ENCODE results near the gene DUSP22. TPM values are rescaled to one million over a fixed set of nuclear protein-coding genes. Genes with fewer than 3 reads are reported as not detected.

DUSP22 gene
- total RNA-seq, 1 experiment from 2014 or later = 25.0 TPM

GRCh38 chr6:315921-316752, 23.9 kb downstream of the DUSP22 start:
- WGBS (ENCODE audit: extremely low coverage, insufficient read length, low lambda C conversion rate) = no CpG with 5 or more reads among the region's 10 CpGs
- H3K9me3 Mint-ChIP-seq = peaks cover 65 to 73% of the 10 kb centered on the region in 2 experiments
- H3K4me1 Mint-ChIP-seq = peaks cover 13 to 16% of the 10 kb centered on the region in 2 experiments
- H3K23ac ChIP-seq (ENCODE audit: insufficient read length, low read depth, low read length) = no peak overlapping the region
- no peak overlapping the region for H2BK12ac ChIP-seq (ENCODE audit: insufficient read length, low read depth, low read length)
- H2AK5ac ChIP-seq (ENCODE audit: insufficient read length, low read length) = no peak overlapping the region
- H3K27ac ChIP-seq (ENCODE audit: insufficient read length, low read depth, low read length) = no peak overlapping the region
- no peaks in the 10 kb centered on the region for H3K79me1 ChIP-seq (ENCODE audit: insufficient read depth, low read depth, low read length, poor library complexity, severe bottlenecking)
- no peak overlapping the region for H3K27ac Mint-ChIP-seq
- H2BK15ac ChIP-seq (ENCODE audit: low read depth, low read length) = no peak overlapping the region
- no peak overlapping the region for H3K18ac ChIP-seq (ENCODE audit: insufficient read length, low read depth, low read length)
- H2BK5ac ChIP-seq (ENCODE audit: insufficient read length, low read length) = no peak overlapping the region
- H3K27me3 Mint-ChIP-seq (ENCODE audit: low read depth) = no peaks in the 10 kb centered on the region
- no peak overlapping the region for H3T11ph ChIP-seq (ENCODE audit: low read length)
- no peak for DNase-seq
- TF ChIP-seq CTCF (conservative IDR thresholded peaks at IDR 0.05) = no peak
- H3K79me2 ChIP-seq (ENCODE audit: insufficient read depth, low read length) = no peaks in the 10 kb centered on the region
- H4K91ac ChIP-seq (ENCODE audit: insufficient read length, low read depth, low read length) = no peak overlapping the region
- H3K4me1 ChIP-seq (ENCODE audit: insufficient read depth, low read length) = no peaks in the 10 kb centered on the region
- H2AFZ ChIP-seq (ENCODE audit: low read length) = no peak overlapping the region
- no peak overlapping the region for H4K5ac ChIP-seq (ENCODE audit: insufficient read length, low read depth, low read length)
- H3K23me2 ChIP-seq (ENCODE audit: insufficient read length, low read depth, low read length, poor library complexity, severe bottlenecking) = no peaks in the 10 kb centered on the region
- no peak overlapping the region for H4K8ac ChIP-seq (replicated peaks; ENCODE audit: insufficient read length, low read depth, low read length)
- peaks cover 76% of the 10 kb centered on the region for H3K9me3 ChIP-seq (ENCODE audit: control insufficient read depth, low read depth, low read length)
- no peaks in the 10 kb centered on the region for H4K20me1 ChIP-seq (ENCODE audit: control insufficient read depth, insufficient read depth, insufficient read length)
- H3K4me2 ChIP-seq (ENCODE audit: insufficient read depth, insufficient read length, low read length) = no peak overlapping the region
- H2BK20ac ChIP-seq (ENCODE audit: low read depth, low read length, poor library complexity, severe bottlenecking) = no peak overlapping the region
- H3K56ac ChIP-seq (ENCODE audit: insufficient read length, low read depth, low read length) = no peak overlapping the region
- H3K14ac ChIP-seq (ENCODE audit: insufficient read depth, low read length) = no peak overlapping the region
- H2BK120ac ChIP-seq (ENCODE audit: low read depth, low read length, poor library complexity, severe bottlenecking) = no peak overlapping the region
- no peak overlapping the region for H3K4me3 Mint-ChIP-seq
- no peaks in the 10 kb centered on the region for H3K27me3 ChIP-seq (ENCODE audit: insufficient read depth, low read length)
- no peak overlapping the region for H3K9ac ChIP-seq (ENCODE audit: extremely low read depth, insufficient read length, low read length)
- H3K4ac ChIP-seq (ENCODE audit: low read depth, low read length) = no peak overlapping the region
- peaks cover 4 to 26% (median 9%) of the 10 kb centered on the region in 3 experiments; a peak in 6 of 7 replicates for H3K36me3 Mint-ChIP-seq (ENCODE audit: insufficient read depth in 1 of 3, low read depth in 3 of 3)

Measured in H9 (cell line).